K562 (cell line): ENCODE measurements around the gene NLRP12. TPM values are rescaled to one million over a fixed set of nuclear protein-coding genes. Genes with fewer than 3 reads are reported as not detected.

Source experiments
- ATAC-seq: fragments of 200-7000 bp; cut with Tn5 transposase; 3 replicates; pipeline ENCODE4 v1.9.1; 2020; ENCODE audit warnings: moderate library complexity
- BruUV-seq: library from RNA; stranded (reverse); fragments of 400-500 nt; replicated peaks from 2 replicates; lab custom pipeline; 2021; lab: Mats Ljungman, UMichigan
- CTCF ChIA-PET: fragments of 300-600 bp; formaldehyde crosslinking; extraction: SDS; loops from one replicate; lab custom pipeline; 2021; ENCODE audit warnings: low intra/inter-chr PET ratio; lab: Yijun Ruan, JAX
- POLR2A ChIA-PET: fragments of 300-600, 350-650 bp; sonication (Branson Sonifier 250); formaldehyde crosslinking; extraction: SDS; loops from one replicate; lab custom pipeline; 2021; ENCODE audit warnings: antibody characterized with exemption, inconsistent platforms; lab: Yijun Ruan, JAX
- DNase-seq, 4 experiments: peaks; one replicate each; pipeline versions ENCODE4 v3.0.0 to v3.0.0-alpha.2; 2011 to 2018; ENCODE audit warnings: low spot score in 3 of 4, mixed read lengths in 3 of 4; ENCODE audit errors: extremely low read depth in 1 of 4
- FAIRE-seq: peaks from 2 replicates; lab custom pipeline; 2011; peaks lifted over from hg19 to GRCh38; lab: Jason Lieb, UNC
- H2AFZ ChIP-seq: 2 replicates; pipeline ENCODE4 v1.6.0; 2011; ENCODE audit warnings: low read depth, low read length, control low read depth, inconsistent platforms
- H3K27ac ChIP-seq: fragments of 200-600 bp; 3 replicates; pipeline ENCODE4 v1.8.0; 2011; ENCODE audit warnings: low read depth, mild to moderate bottlenecking, control low read depth, inconsistent platforms, low read length, moderate library complexity, mixed read lengths; ENCODE audit errors: extremely low read depth
- H3K27me3 ChIP-seq, 2 experiments: fragments of 300-600 bp in 1 of 2; 2 replicates in 1 of 2; 3 replicates in 1 of 2; pipeline versions ENCODE4 v1.6.0 to v1.8.0; 2011; ENCODE audit warnings: inconsistent platforms in 2 of 2, low read length in 2 of 2, mild to moderate bottlenecking in 1 of 2, mixed read lengths in 1 of 2, moderate library complexity in 1 of 2; ENCODE audit not compliant: control insufficient read depth in 2 of 2, insufficient read depth in 2 of 2
- H3K36me3 ChIP-seq: fragments of 300-600 bp; 3 replicates; pipeline ENCODE4 v1.8.0; 2011; ENCODE audit warnings: mild to moderate bottlenecking, low read length, inconsistent platforms; ENCODE audit not compliant: control insufficient read depth, insufficient read depth
- H3K4me1 ChIP-seq, 2 experiments: fragments of 200-600 bp in 1 of 2; replicated peaks in 1 of 2; 2 replicates in 1 of 2; 3 replicates in 1 of 2; pipeline versions ENCODE4 v1.5.1 to v1.8.0; 2011; ENCODE audit warnings: inconsistent platforms in 2 of 2, low read length in 2 of 2, mild to moderate bottlenecking in 1 of 2, mixed read lengths in 1 of 2, moderate library complexity in 1 of 2; ENCODE audit not compliant: control insufficient read depth in 2 of 2, insufficient read depth in 2 of 2
- H3K4me2 ChIP-seq: 2 replicates; pipeline ENCODE4 v1.6.1; 2011; ENCODE audit warnings: low read length, control low read depth, inconsistent platforms, mixed read lengths; ENCODE audit not compliant: insufficient read depth
- H3K4me3 ChIP-seq: fragments of 200-600 bp; sonication (generic), shearing (Covaris generic); 2 replicates; pipeline ENCODE4 v1.5.1; 2016; ENCODE audit warnings: control low read depth, inconsistent platforms
- H3K79me2 ChIP-seq: fragments of 200-600 bp; 3 replicates; pipeline ENCODE4 v1.8.0; 2011; ENCODE audit warnings: low read length, inconsistent platforms; ENCODE audit not compliant: control insufficient read depth, insufficient read depth
- H3K9ac ChIP-seq, 2 experiments: 2 replicates each; pipeline versions ENCODE4 v1.6.0 to v1.6.1; 2011; ENCODE audit warnings: low read depth in 2 of 2, low read length in 2 of 2, control low read depth in 1 of 2, inconsistent platforms in 1 of 2, mild to moderate bottlenecking in 1 of 2, mixed read lengths in 1 of 2; ENCODE audit not compliant: insufficient read depth in 1 of 2
- H3K9me1 ChIP-seq: one replicate; pipeline ENCODE4 v1.6.0; 2011; ENCODE audit warnings: inconsistent platforms, mild to moderate bottlenecking, low read length, moderate library complexity; ENCODE audit not compliant: control insufficient read depth, insufficient read depth
- H3K9me3 ChIP-seq: replicated peaks from 2 replicates; pipeline ENCODE4 v1.5.1; 2011; ENCODE audit warnings: low read depth, low read length, inconsistent platforms; ENCODE audit not compliant: control insufficient read depth, insufficient read depth
- H4K20me1 ChIP-seq: replicated peaks from 2 replicates; pipeline ENCODE4 v1.6.1; 2011; ENCODE audit warnings: low read length, inconsistent platforms, mixed read lengths; ENCODE audit not compliant: control insufficient read depth, insufficient read depth
- ESRRB ChIP-seq: fragments of 250-450 bp; sonication (Bioruptor Pico); IDR thresholded peaks from 2 replicates; pipeline ENCODE4 v1.5.0; 2020; ENCODE audit warnings: mild to moderate bottlenecking, moderate library complexity, borderline replicate concordance
- KDM2B ChIP-seq: fragments of 250-450 bp; sonication (Bioruptor Pico); IDR thresholded peaks from 2 replicates; pipeline ENCODE4 v1.8.0; 2021; ENCODE audit warnings: mild to moderate bottlenecking, moderate library complexity
- RBFOX2 ChIP-seq: fragments of 200-400 bp; formaldehyde crosslinking; IDR thresholded peaks from 2 replicates; pipeline ENCODE4 v1.6.1; 2017; ENCODE audit warnings: low read depth, mild to moderate bottlenecking, low read length, moderate library complexity
- RNF219 ChIP-seq: fragments of 250-450 bp; sonication (Bioruptor Pico); IDR thresholded peaks from 2 replicates; pipeline ENCODE4 v1.5.0; 2022; ENCODE audit warnings: mild to moderate bottlenecking
- TEAD1 ChIP-seq, 2 experiments: fragments of 450-650 bp in 1 of 2; sonication (generic) in 1 of 2; formaldehyde crosslinking; IDR thresholded peaks; 2 replicates each; pipeline versions ENCODE4 v1.4.0 to v1.8.0; 2020 to 2022; ENCODE audit warnings: mild to moderate bottlenecking in 2 of 2, missing genetic modification reagents in 1 of 2
- WGBS: fragments of 100-300 bp; shearing (Covaris generic); methylation state at CpG from one replicate; pipeline ENCODE4 v1.1.6; 2016; ENCODE audit warnings: low coverage, mixed read lengths; ENCODE audit not compliant: insufficient coverage; ENCODE audit errors: missing lambda C conversion rate; 5-methylcytosine and 5-hydroxymethylcytosine counted together
- in situ Hi-C: fragments of 300-500 bp; cut with MboI; formaldehyde crosslinking; loops from 4 replicates; pipeline ENCODE4 v1.15.0; 2018; ENCODE audit warnings: inconsistent platforms, mixed read lengths
- intact Hi-C: fragments of 100-400 bp; cut with micrococcal nuclease; formaldehyde crosslinking; loops from 2 replicates; pipeline ENCODE4 v1.14.2; 2022
- polyA plus RNA-seq, 8 experiments: library from polyadenylated mRNA; depleted of rRNA in 4 of 8; stranded (reverse) in 5 of 8; unstranded in 3 of 8; fragments of >200 nt; fragmentation: Nextera tagmentation in 2 of 8; fragmentation: Illumina TruSeq in 1 of 8; extraction: Ambion mirVana in 2 of 8; extraction: Trizol in 1 of 8; gene quantifications; 2 replicates each; pipeline versions ENCODE4 v1.2.1 to v1.2.3, GENCODE V29; 2011 to 2014; ENCODE audit warnings: inconsistent platforms in 1 of 8, missing spikeins in 1 of 8
- total RNA-seq, 7 experiments: library from RNA; depleted of rRNA in 6 of 7; stranded (reverse); fragments of >200 nt in 6 of 7; fragmentation: Illumina TruSeq in 2 of 7; extraction: Trizol in 2 of 7; gene quantifications; 2 replicates each; pipeline versions ENCODE4 v1.2.1 to v1.2.3, GENCODE V29; 2011 to 2021; ENCODE audit warnings: low replicate concordance in 1 of 7
- TF ChIP-seq, protein P1 (sequence below): sonication (generic); formaldehyde crosslinking; IDR thresholded peaks from 2 replicates; pipeline ENCODE4 v1.8.0; 2022; ENCODE audit warnings: missing genetic modification reagents, mild to moderate bottlenecking, borderline replicate concordance
- TF ChIP-seq, protein P2 (sequence below): fragments of 450-650 bp; formaldehyde crosslinking; IDR thresholded peaks from 2 replicates; pipeline ENCODE4 v1.4.0; 2020; ENCODE audit warnings: mild to moderate bottlenecking, moderate library complexity

The NLRP12 gene
- total and polyA plus RNA-seq, 9 of the 15 experiments (the other 6 are each of a cell fraction or from before 2014, with no cell fraction given): not detected

GRCh38 chr19:53872762-53873161 lies 48.6 kb upstream of the NLRP12 start:
- no peak for TF ChIP-seq RNF219 (CRISPR knock-in tag)
- ATAC-seq (no peak), FAIRE-seq (no peak), DNase-seq (no peak)
- POLR2A ChIA-PET: interaction anchor here (0.8 kb wide), 1 partner anchor 265 kb away, joined by 4 read pairs; the partner anchor contains the start of gene CNOT3
- Histone ChIP-seq H2AFZ (no peak overlapping the region), H3K4me1 (peaks cover 16 to 50% of the 10 kb centered on the region in 2 experiments; a peak in 4 of 5 replicates), H3K4me2 (no peak overlapping the region), H3K27ac (no peak overlapping the region), H3K9ac (0 out of 4 replicates have a peak overlapping the region, but pooled peaks of 1 of the 2 experiments have one; percentile 58), H3K79me2 (peaks cover 49% of the 10 kb centered on the region), H3K9me3 (no peaks in the 10 kb centered on the region), H3K36me3 (peaks cover 42% of the 10 kb centered on the region; the same call in 2 of the 3 replicates), H4K20me1 (0 out of 2 replicates have a peak, but pooled peaks cover 5% of the 10 kb centered on the region), H3K27me3 (no peaks in the 10 kb centered on the region), H3K4me3 (no peak overlapping the region), H3K9me1 (no peaks in the 10 kb centered on the region)
- intact Hi-C loops (no loop called here), in situ Hi-C loops (no loop called here)
- 97% methylated on average over 6 of the region's 6 CpGs for WGBS
- CTCF ChIA-PET: no interaction called here
- no TSS peak for BruUV-seq

GRCh38 chr19:53871454-53871853 lies 47.3 kb upstream of the NLRP12 start:
- no peaks in the 10 kb centered on the region for H3K9me3 ChIP-seq
- ChIA-PET POLR2A (interaction anchor here (0.6 to 1.2 kb wide), 5 partner anchors 8 to 28 kb away, joined by 3 read pairs; no protein-coding TSS in a partner anchor), CTCF (no interaction called here)
- H3K27ac ChIP-seq: peak overlapping the region; percentile 37; the same call in 1 of the 3 replicates
- no peak for ATAC-seq
- H3K9ac ChIP-seq: peak overlapping the region; percentile 71 to 92; a peak in 1 of 4 replicates
- peaks cover 4% of the 10 kb centered on the region for H3K9me1 ChIP-seq
- peaks cover 49% of the 10 kb centered on the region for H3K79me2 ChIP-seq
- H3K4me1 ChIP-seq: peaks cover 22 to 61% of the 10 kb centered on the region in 2 experiments; a peak in 4 of 5 replicates
- no peak for FAIRE-seq
- WGBS: 16% methylated on average over 7 of the region's 7 CpGs
- no TSS peak for BruUV-seq
- no peak overlapping the region for H2AFZ ChIP-seq
- DNase-seq: no peak
- peak overlapping the region; percentile 78; the same call in 1 of the 2 replicates for H3K4me3 ChIP-seq
- in situ Hi-C loops (no loop called here), intact Hi-C loops (no loop called here)
- TF ChIP-seq TEAD1 (CRISPR knock-in tag; IDR thresholded peaks at IDR 0.05) (no peak), RBFOX2 (peak; percentile 44; the same call in 1 of the 2 replicates), ESRRB (CRISPR knock-in tag) (no peak), KDM2B (no peak)
- TF ChIP-seq, protein P1, sequence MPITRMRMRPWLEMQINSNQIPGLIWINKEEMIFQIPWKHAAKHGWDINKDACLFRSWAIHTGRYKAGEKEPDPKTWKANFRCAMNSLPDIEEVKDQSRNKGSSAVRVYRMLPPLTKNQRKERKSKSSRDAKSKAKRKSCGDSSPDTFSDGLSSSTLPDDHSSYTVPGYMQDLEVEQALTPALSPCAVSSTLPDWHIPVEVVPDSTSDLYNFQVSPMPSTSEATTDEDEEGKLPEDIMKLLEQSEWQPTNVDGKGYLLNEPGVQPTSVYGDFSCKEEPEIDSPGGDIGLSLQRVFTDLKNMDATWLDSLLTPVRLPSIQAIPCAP (CRISPR knock-in tag): no peak
- TF ChIP-seq, protein P2, sequence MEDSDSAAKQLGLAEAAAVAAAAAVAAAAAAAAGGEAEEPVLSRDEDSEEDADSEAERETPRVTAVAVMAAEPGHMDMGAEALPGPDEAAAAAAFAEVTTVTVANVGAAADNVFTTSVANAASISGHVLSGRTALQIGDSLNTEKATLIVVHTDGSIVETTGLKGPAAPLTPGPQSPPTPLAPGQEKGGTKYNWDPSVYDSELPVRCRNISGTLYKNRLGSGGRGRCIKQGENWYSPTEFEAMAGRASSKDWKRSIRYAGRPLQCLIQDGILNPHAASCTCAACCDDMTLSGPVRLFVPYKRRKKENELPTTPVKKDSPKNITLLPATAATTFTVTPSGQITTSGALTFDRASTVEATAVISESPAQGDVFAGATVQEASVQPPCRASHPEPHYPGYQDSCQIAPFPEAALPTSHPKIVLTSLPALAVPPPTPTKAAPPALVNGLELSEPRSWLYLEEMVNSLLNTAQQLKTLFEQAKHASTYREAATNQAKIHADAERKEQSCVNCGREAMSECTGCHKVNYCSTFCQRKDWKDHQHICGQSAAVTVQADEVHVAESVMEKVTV (CRISPR knock-in tag): no peak
- H3K36me3 ChIP-seq: peaks cover 42% of the 10 kb centered on the region; the same call in 2 of the 3 replicates
- peak overlapping the region; percentile 79 for H3K4me2 ChIP-seq
- H4K20me1 ChIP-seq: 0 out of 2 replicates have a peak, but pooled peaks cover 5% of the 10 kb centered on the region
- no peaks in the 10 kb centered on the region for H3K27me3 ChIP-seq
